ENCODE measurements around the gene MED26. TPM values are rescaled to one million over a fixed set of nuclear protein-coding genes. Genes with fewer than 3 reads are reported as not detected.

The MED26 gene
- total RNA-seq, 1 experiment from 2014 or later = 15.6 TPM

GRCh38 chr19:16618248-16618647 is 9.8 kb downstream of the MED26 start:
- H3K9me3 ChIP-seq (ENCODE audit: low read depth, low read length, poor library complexity, severe bottlenecking) = no peaks in the 10 kb centered on the region
- no peak for DNase-seq (ENCODE audit: low spot score)
- peaks cover 9% of the 10 kb centered on the region for H3K4me1 ChIP-seq (ENCODE audit: insufficient read depth, low read length, poor library complexity, severe bottlenecking)
- ChIA-PET CTCF (no interaction called here), POLR2A (ENCODE audit: low non-redundant PET) (no interaction called here)
- TF ChIP-seq EZH2 (IDR thresholded peaks at IDR 0.05; ENCODE audit: borderline replicate concordance, low read depth, low read length, poor library complexity, severe bottlenecking) (no peak), CTCF (conservative IDR thresholded peaks at IDR 0.05; ENCODE audit: low read depth, low read length) (no peak)
- H3K36me3 ChIP-seq (ENCODE audit: insufficient read depth, low read length, poor library complexity, severe bottlenecking) = no peaks in the 10 kb centered on the region
- intact Hi-C loops (cut with micrococcal nuclease; ENCODE audit: unreplicated experiment) = no loop called here
- BruUV-seq (replicated peaks) = no TSS peak
- H3K4me3 ChIP-seq (ENCODE audit: low read depth, low read length, poor library complexity, severe bottlenecking) = no peak overlapping the region
- H3K27ac ChIP-seq (ENCODE audit: low read depth, low read length, poor library complexity, severe bottlenecking) = no peak overlapping the region
- H3K27me3 ChIP-seq (replicated peaks; ENCODE audit: insufficient read depth, low read depth, low read length, poor library complexity) = no peaks in the 10 kb centered on the region

- no peaks in the 10 kb centered on the region for H3K9me3 ChIP-seq (ENCODE audit: low read depth, low read length, poor library complexity, severe bottlenecking)
- H3K36me3 ChIP-seq (ENCODE audit: insufficient read depth, low read length, poor library complexity, severe bottlenecking) = no peaks in the 10 kb centered on the region
- no peak overlapping the region for H3K4me3 ChIP-seq (ENCODE audit: low read depth, low read length, poor library complexity, severe bottlenecking)
- intact Hi-C loops (cut with micrococcal nuclease; ENCODE audit: unreplicated experiment) = no loop called here
- POLR2A ChIA-PET (ENCODE audit: low non-redundant PET) = no interaction called here
- BruUV-seq (replicated peaks) = no TSS peak
- H3K4me1 ChIP-seq (ENCODE audit: insufficient read depth, low read length, poor library complexity, severe bottlenecking) = peaks cover 24% of the 10 kb centered on the region
- no peak overlapping the region for H3K27ac ChIP-seq (ENCODE audit: low read depth, low read length, poor library complexity, severe bottlenecking)
- H3K27me3 ChIP-seq (replicated peaks; ENCODE audit: insufficient read depth, low read depth, low read length, poor library complexity) = no peaks in the 10 kb centered on the region
- DNase-seq (ENCODE audit: low spot score) = no peak
- CTCF ChIA-PET = no interaction called here
- TF ChIP-seq EZH2 (IDR thresholded peaks at IDR 0.05; ENCODE audit: borderline replicate concordance, low read depth, low read length, poor library complexity, severe bottlenecking) = no peak
These were observed 12.2 kb downstream of the MED26 start for GRCh38 chr19:16615808-16616207.

DNA sequence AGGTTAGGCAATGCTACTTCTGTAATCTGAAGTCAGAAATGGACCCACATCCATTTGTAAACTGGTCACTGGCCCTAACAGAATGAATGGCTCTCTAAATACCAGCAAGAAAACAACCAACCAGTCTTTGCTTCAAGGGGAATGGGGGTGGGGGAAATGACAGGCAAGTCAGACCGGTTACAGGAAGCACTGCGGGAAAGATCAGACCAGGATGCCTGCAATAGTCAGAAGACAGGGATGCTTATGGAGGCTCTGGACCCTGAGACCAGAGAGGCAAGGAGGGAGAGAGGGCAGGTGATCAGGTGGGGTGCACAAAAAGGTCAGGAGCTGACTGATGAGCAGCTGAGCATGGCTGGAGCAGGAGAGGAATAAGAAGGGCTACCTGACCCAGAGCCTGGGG is 13.1 kb downstream of the MED26 start:
- H3K36me3 ChIP-seq (ENCODE audit: insufficient read depth, low read length, poor library complexity, severe bottlenecking) = no peaks in the 10 kb centered on the region
- CTCF ChIA-PET = no interaction called here
- intact Hi-C loops (cut with micrococcal nuclease; ENCODE audit: unreplicated experiment) = no loop called here
- H3K4me1 ChIP-seq (ENCODE audit: insufficient read depth, low read length, poor library complexity, severe bottlenecking) = peaks cover 24% of the 10 kb centered on the region
- DNase-seq (ENCODE audit: low spot score) = no peak
- POLR2A ChIA-PET (ENCODE audit: low non-redundant PET) = no interaction called here
- BruUV-seq (replicated peaks) = no TSS peak
- no peaks in the 10 kb centered on the region for H3K27me3 ChIP-seq (replicated peaks; ENCODE audit: insufficient read depth, low read depth, low read length, poor library complexity)
- no peak overlapping the region for H3K4me3 ChIP-seq (ENCODE audit: low read depth, low read length, poor library complexity, severe bottlenecking)
- no peak overlapping the region for H3K27ac ChIP-seq (ENCODE audit: low read depth, low read length, poor library complexity, severe bottlenecking)
- no peaks in the 10 kb centered on the region for H3K9me3 ChIP-seq (ENCODE audit: low read depth, low read length, poor library complexity, severe bottlenecking)
- TF ChIP-seq EZH2 (IDR thresholded peaks at IDR 0.05; ENCODE audit: borderline replicate concordance, low read depth, low read length, poor library complexity, severe bottlenecking) (no peak), CTCF (conservative IDR thresholded peaks at IDR 0.05; ENCODE audit: low read depth, low read length) (no peak)

GRCh38 chr19:16613841-16614240 is 14.2 kb downstream of the MED26 start:
- Histone ChIP-seq H3K9me3 (ENCODE audit: low read depth, low read length, poor library complexity, severe bottlenecking) (no peaks in the 10 kb centered on the region), H3K4me1 (ENCODE audit: insufficient read depth, low read length, poor library complexity, severe bottlenecking) (peaks cover 25% of the 10 kb centered on the region), H3K36me3 (ENCODE audit: insufficient read depth, low read length, poor library complexity, severe bottlenecking) (no peaks in the 10 kb centered on the region), H3K4me3 (ENCODE audit: low read depth, low read length, poor library complexity, severe bottlenecking) (no peak overlapping the region), H3K27ac (ENCODE audit: low read depth, low read length, poor library complexity, severe bottlenecking) (no peak overlapping the region), H3K27me3 (replicated peaks; ENCODE audit: insufficient read depth, low read depth, low read length, poor library complexity) (no peaks in the 10 kb centered on the region)
- CTCF ChIA-PET = no interaction called here
- no peak for DNase-seq (ENCODE audit: low spot score)
- intact Hi-C loops (cut with micrococcal nuclease; ENCODE audit: unreplicated experiment) = no loop called here
- BruUV-seq (replicated peaks) = no TSS peak
- POLR2A ChIA-PET (ENCODE audit: low non-redundant PET) = no interaction called here
- TF ChIP-seq EZH2 (IDR thresholded peaks at IDR 0.05; ENCODE audit: borderline replicate concordance, low read depth, low read length, poor library complexity, severe bottlenecking) (no peak), CTCF (conservative IDR thresholded peaks at IDR 0.05; ENCODE audit: low read depth, low read length) (no peak)

All from A673 (cell line).